ENCODE data around the gene OR51A7. TPM values are rescaled to one million over a fixed set of nuclear protein-coding genes. Genes with fewer than 3 reads are reported as not detected.
"Not testable (repeated sequence)": the region's sequence is repeated elsewhere in the genome, so short reads cannot be mapped to it uniquely, and the experiment has no call there.

The OR51A7 gene
- total RNA-seq, result not detected
- not detected for polyA plus RNA-seq

GRCh38 chr11:4903484-4903883 is at the start of gene OR51A7:
TSS of gene OR51A7 (plus strand) at chr11:4903783. CDS start at chr11:4907370, 3,587 bp downstream.
- H3K9me3 Mint-ChIP-seq, result peaks cover 0 to 7% (median 0%) of the 10 kb centered on the region in 5 donors

GRCh38 chr11:4854286-4854685 is 49.3 kb upstream of the OR51A7 start:
- H3K4me3 ChIP-seq (ENCODE audit: low read length); CTCF ChIA-PET; H3K9me3 Mint-ChIP-seq; H3K36me3 Mint-ChIP-seq; H3K36me3 ChIP-seq (ENCODE audit: insufficient read depth, low read length); H3K27ac Mint-ChIP-seq; H3K27ac ChIP-seq (ENCODE audit: low read depth, low read length); H3K4me1 ChIP-seq (ENCODE audit: insufficient read depth, low read length); POLR2A ChIA-PET; H3K27me3 Mint-ChIP-seq; H3K9me3 ChIP-seq (ENCODE audit: low read length); DNase-seq; H3K27me3 ChIP-seq (ENCODE audit: insufficient read depth, low read length, poor library complexity, severe bottlenecking); H3K4me1 Mint-ChIP-seq; H3K4me3 Mint-ChIP-seq: not testable (repeated sequence)

More at GRCh38 chr11:4903484-4903883, at the start of gene OR51A7:
- Histone ChIP-seq H3K9me3 (ENCODE audit: low read length) (no peaks in the 10 kb centered on the region), H3K36me3 (ENCODE audit: insufficient read depth, low read length) (no peaks in the 10 kb centered on the region), H3K4me3 (ENCODE audit: low read length) (no peak within 1 kb of the TSS), H3K4me1 (ENCODE audit: insufficient read depth, low read length) (no peaks in the 10 kb centered on the region), H3K27me3 (ENCODE audit: insufficient read depth, low read length, poor library complexity, severe bottlenecking) (no peaks in the 10 kb centered on the region), H3K27ac (ENCODE audit: low read depth, low read length) (no peak within 1 kb of the TSS)
- Mint-ChIP-seq H3K36me3 (no peaks in the 10 kb centered on the region), H3K27ac (no peak within 1 kb of the TSS), H3K27me3 (peaks cover 0 to 2% of the 10 kb centered on the region in 2 donors), H3K4me1 (no peaks in the 10 kb centered on the region), H3K4me3 (no peak within 1 kb of the TSS)
- no peak for DNase-seq
- CTCF ChIA-PET, result no interaction called here
- POLR2A ChIA-PET, result no interaction called here

GRCh38 chr11:4862447-4863236 is 40.9 kb upstream of the OR51A7 start:
- Mint-ChIP-seq H3K36me3 (no peaks in the 10 kb centered on the region), H3K9me3 (peaks cover 0 to 2% (median 0%) of the 10 kb centered on the region in 5 donors), H3K27ac (no peak overlapping the region), H3K4me3 (no peak overlapping the region), H3K27me3 (peaks cover 0 to 4% of the 10 kb centered on the region in 2 donors), H3K4me1 (no peaks in the 10 kb centered on the region)
- Histone ChIP-seq H3K27ac (ENCODE audit: low read depth, low read length) (no peak overlapping the region), H3K9me3 (ENCODE audit: low read length) (no peaks in the 10 kb centered on the region), H3K4me1 (ENCODE audit: insufficient read depth, low read length) (no peaks in the 10 kb centered on the region), H3K27me3 (ENCODE audit: insufficient read depth, low read length, poor library complexity, severe bottlenecking) (no peaks in the 10 kb centered on the region), H3K36me3 (ENCODE audit: insufficient read depth, low read length) (no peaks in the 10 kb centered on the region), H3K4me3 (ENCODE audit: low read length) (no peak overlapping the region)
- CTCF ChIA-PET, result no interaction called here
- no peak for DNase-seq
- POLR2A ChIA-PET, result no interaction called here

- H3K4me1 Mint-ChIP-seq, result no peaks in the 10 kb centered on the region
- Histone ChIP-seq H3K9me3 (ENCODE audit: low read length) (no peaks in the 10 kb centered on the region), H3K36me3 (ENCODE audit: insufficient read depth, low read length) (no peaks in the 10 kb centered on the region), H3K27me3 (ENCODE audit: insufficient read depth, low read length, poor library complexity, severe bottlenecking) (no peaks in the 10 kb centered on the region), H3K27ac (ENCODE audit: low read depth, low read length) (no peak overlapping the region), H3K4me3 (ENCODE audit: low read length) (no peak overlapping the region), H3K4me1 (ENCODE audit: insufficient read depth, low read length) (no peaks in the 10 kb centered on the region)
- H3K27ac Mint-ChIP-seq, result no peak overlapping the region
- ChIA-PET POLR2A (no interaction called here), CTCF (no interaction called here)
- no peaks in the 10 kb centered on the region for H3K36me3 Mint-ChIP-seq
- no peak overlapping the region for H3K4me3 Mint-ChIP-seq
- H3K27me3 Mint-ChIP-seq, result peaks cover 0 to 4% of the 10 kb centered on the region in 2 donors
- H3K9me3 Mint-ChIP-seq, result peaks cover 0 to 6% (median 0%) of the 10 kb centered on the region in 5 donors
- DNase-seq, result no peak
These were observed 39.7 kb upstream of the OR51A7 start for GRCh38 chr11:4863876-4864275.

- POLR2A ChIA-PET, result no interaction called here
- no peak for DNase-seq
- H3K27ac Mint-ChIP-seq, result no peak overlapping the region
- Histone ChIP-seq H3K9me3 (ENCODE audit: low read length) (no peaks in the 10 kb centered on the region), H3K4me1 (ENCODE audit: insufficient read depth, low read length) (no peaks in the 10 kb centered on the region), H3K36me3 (ENCODE audit: insufficient read depth, low read length) (no peaks in the 10 kb centered on the region), H3K4me3 (ENCODE audit: low read length) (no peak overlapping the region), H3K27me3 (ENCODE audit: insufficient read depth, low read length, poor library complexity, severe bottlenecking) (no peaks in the 10 kb centered on the region), H3K27ac (ENCODE audit: low read depth, low read length) (no peak overlapping the region)
- peaks cover 2 to 4% of the 10 kb centered on the region in 2 donors for H3K27me3 Mint-ChIP-seq
- H3K4me1 Mint-ChIP-seq, result no peaks in the 10 kb centered on the region
- no peak overlapping the region for H3K4me3 Mint-ChIP-seq
- CTCF ChIA-PET, result no interaction called here
- no peaks in the 10 kb centered on the region for H3K36me3 Mint-ChIP-seq
- H3K9me3 Mint-ChIP-seq, result peaks cover 0 to 6% (median 0%) of the 10 kb centered on the region in 5 donors
These were observed 37.7 kb upstream of the OR51A7 start for GRCh38 chr11:4865855-4866254.

GRCh38 chr11:4881188-4881587 is 22.4 kb upstream of the OR51A7 start:
- H3K4me1 Mint-ChIP-seq, result no peaks in the 10 kb centered on the region
- ChIA-PET CTCF (no interaction called here), POLR2A (no interaction called here)
- H3K4me1 ChIP-seq (ENCODE audit: insufficient read depth, low read length), result no peaks in the 10 kb centered on the region
- H3K27me3 Mint-ChIP-seq, result no peaks in the 10 kb centered on the region
- no peak overlapping the region for H3K4me3 ChIP-seq (ENCODE audit: low read length)
- no peaks in the 10 kb centered on the region for H3K36me3 ChIP-seq (ENCODE audit: insufficient read depth, low read length)
- H3K27ac ChIP-seq (ENCODE audit: low read depth, low read length), result no peak overlapping the region
- no peak for DNase-seq
- H3K9me3 Mint-ChIP-seq, result peaks cover 0 to 3% (median 0%) of the 10 kb centered on the region in 5 donors
- H3K27me3 ChIP-seq (ENCODE audit: insufficient read depth, low read length, poor library complexity, severe bottlenecking), result no peaks in the 10 kb centered on the region
- H3K9me3 ChIP-seq (ENCODE audit: low read length), result no peaks in the 10 kb centered on the region
- H3K36me3 Mint-ChIP-seq, result peaks cover 0 to 2% (median 0%) of the 10 kb centered on the region in 3 donors
- H3K4me3 Mint-ChIP-seq, result no peak overlapping the region
- no peak overlapping the region for H3K27ac Mint-ChIP-seq

- ChIA-PET POLR2A (no interaction called here), CTCF (no interaction called here)
- peak within 1 kb of the TSS in 1 of 8 donors; percentile 7 for H3K27ac Mint-ChIP-seq
- no peaks in the 10 kb centered on the region for H3K36me3 ChIP-seq (ENCODE audit: insufficient read depth, low read length)
- no peak for DNase-seq
- no peaks in the 10 kb centered on the region for H3K27me3 ChIP-seq (ENCODE audit: insufficient read depth, low read length, poor library complexity, severe bottlenecking)
- no peak within 1 kb of the TSS for H3K4me3 ChIP-seq (ENCODE audit: low read length)
- H3K4me1 Mint-ChIP-seq, result no peaks in the 10 kb centered on the region
- peaks cover 0 to 1% (median 0%) of the 10 kb centered on the region in 5 donors for H3K9me3 Mint-ChIP-seq
- no peaks in the 10 kb centered on the region for H3K9me3 ChIP-seq (ENCODE audit: low read length)
- H3K4me1 ChIP-seq (ENCODE audit: insufficient read depth, low read length), result no peaks in the 10 kb centered on the region
- H3K27ac ChIP-seq (ENCODE audit: low read depth, low read length), result peak within 1 kb of the TSS; percentile 14
- H3K27me3 Mint-ChIP-seq, result no peaks in the 10 kb centered on the region
- H3K4me3 Mint-ChIP-seq, result no peak within 1 kb of the TSS
- no peaks in the 10 kb centered on the region for H3K36me3 Mint-ChIP-seq
These were observed 21.6 kb upstream of the OR51A7 start, which contains the start of gene OR51T1 for GRCh38 chr11:4881860-4882500. TSS of gene OR51T1 (plus strand) at chr11:4881900. CDS start at chr11:4881900, 0 bp downstream.

- Mint-ChIP-seq H3K36me3 (no peaks in the 10 kb centered on the region), H3K27me3 (no peaks in the 10 kb centered on the region), H3K9me3 (no peaks in the 10 kb centered on the region), H3K4me1 (no peaks in the 10 kb centered on the region), H3K27ac (no peak overlapping the region), H3K4me3 (no peak overlapping the region)
- no peak for DNase-seq
- Histone ChIP-seq H3K4me3 (ENCODE audit: low read length) (no peak overlapping the region), H3K4me1 (ENCODE audit: insufficient read depth, low read length) (no peaks in the 10 kb centered on the region), H3K27ac (ENCODE audit: low read depth, low read length) (peak overlapping the region; percentile 14), H3K36me3 (ENCODE audit: insufficient read depth, low read length) (no peaks in the 10 kb centered on the region), H3K27me3 (ENCODE audit: insufficient read depth, low read length, poor library complexity, severe bottlenecking) (no peaks in the 10 kb centered on the region), H3K9me3 (ENCODE audit: low read length) (no peaks in the 10 kb centered on the region)
- ChIA-PET POLR2A (no interaction called here), CTCF (no interaction called here)
These were observed 21.0 kb upstream of the OR51A7 start for GRCh38 chr11:4882543-4882942.
